SK-N-SH (cell line): ENCODE results near the gene SPOCK3.

Experiments
- EP300 ChIP-seq, 2 experiments: IDR thresholded peaks; 2 replicates each; pipeline versions ENCODE4 v1.4.0 to v1.6.1; 2012; ENCODE audit warnings: borderline replicate concordance in 1 of 2, low read depth in 1 of 2, low read length in 1 of 2
- EZH2phosphoT487 ChIP-seq: fragments of 200-600 bp; sonication (generic); IDR thresholded peaks from 2 replicates; pipeline ENCODE4 v1.6.1; 2017; ENCODE audit warnings: low read depth, mixed run types, mild to moderate bottlenecking, antibody characterized with exemption, moderate library complexity, borderline replicate concordance
- JUND ChIP-seq: IDR thresholded peaks from 2 replicates; pipeline ENCODE4 v1.4.0; 2012
- RAD21 ChIP-seq: IDR thresholded peaks from 2 replicates; pipeline ENCODE4 v1.6.1; 2012; ENCODE audit warnings: mild to moderate bottlenecking, low read length
- RCOR1 ChIP-seq: fragments of 150-350 bp; IDR thresholded peaks from 2 replicates; pipeline ENCODE4 v1.6.1; 2017; ENCODE audit warnings: antibody characterized with exemption, low read length
- TAF1 ChIP-seq: IDR thresholded peaks from 2 replicates; pipeline ENCODE4 v1.6.1; 2012; ENCODE audit warnings: low read depth, mild to moderate bottlenecking, low read length, moderate library complexity, borderline replicate concordance
- TF ChIP-seq, protein P1 (sequence below): fragments of 150-350 bp; IDR thresholded peaks from 2 replicates; pipeline ENCODE4 v1.6.1; 2017; ENCODE audit warnings: antibody characterized with exemption, low read length, low read depth, borderline replicate concordance

GRCh38 chr4:166723532-166724140, 510.7 kb downstream of the SPOCK3 start:
- no peak for TF ChIP-seq EP300 (IDR thresholded peaks at IDR 0.05; ENCODE audit: borderline replicate concordance in 1 of 2, low read depth in 1 of 2, low read length in 1 of 2)
- no peak for TF ChIP-seq JUND
- TF ChIP-seq TAF1 = no peak
- no peak for TF ChIP-seq EZH2phosphoT487
- no peak for TF ChIP-seq RCOR1
- TF ChIP-seq, protein P1, sequence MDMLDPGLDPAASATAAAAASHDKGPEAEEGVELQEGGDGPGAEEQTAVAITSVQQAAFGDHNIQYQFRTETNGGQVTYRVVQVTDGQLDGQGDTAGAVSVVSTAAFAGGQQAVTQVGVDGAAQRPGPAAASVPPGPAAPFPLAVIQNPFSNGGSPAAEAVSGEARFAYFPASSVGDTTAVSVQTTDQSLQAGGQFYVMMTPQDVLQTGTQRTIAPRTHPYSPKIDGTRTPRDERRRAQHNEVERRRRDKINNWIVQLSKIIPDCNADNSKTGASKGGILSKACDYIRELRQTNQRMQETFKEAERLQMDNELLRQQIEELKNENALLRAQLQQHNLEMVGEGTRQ = no peak
- no peak for TF ChIP-seq RAD21
